Adrenal gland (tissue), 5 donors: ENCODE data around the gene EVPL.

ENCODE experiments used
- POLR2A ChIP-seq, 2 donors: fragments of 450-650 bp; IDR thresholded peaks; one replicate each; pipeline ENCODE4 v1.6.1; 2017; ENCODE audit warnings: antibody characterized with exemption in 2 of 2, mild to moderate bottlenecking in 2 of 2, moderate library complexity in 1 of 2
- TF ChIP-seq, protein P1 (sequence below), 6 experiments: fragments of 450-650 bp in 4 of 6; fragments of 200-600 bp in 2 of 6; sonication (generic) in 1 of 6; IDR thresholded peaks; 1 replicate in 5 of 6; 2 replicates in 1 of 6; pipeline versions ENCODE4 v1.5.1 to v1.8.0; 2016 to 2021; ENCODE audit warnings: antibody characterized with exemption in 6 of 6, mild to moderate bottlenecking in 2 of 6, moderate library complexity in 1 of 6
- donor health status: DM: no; HTN: no; CAD: no.

DNA sequence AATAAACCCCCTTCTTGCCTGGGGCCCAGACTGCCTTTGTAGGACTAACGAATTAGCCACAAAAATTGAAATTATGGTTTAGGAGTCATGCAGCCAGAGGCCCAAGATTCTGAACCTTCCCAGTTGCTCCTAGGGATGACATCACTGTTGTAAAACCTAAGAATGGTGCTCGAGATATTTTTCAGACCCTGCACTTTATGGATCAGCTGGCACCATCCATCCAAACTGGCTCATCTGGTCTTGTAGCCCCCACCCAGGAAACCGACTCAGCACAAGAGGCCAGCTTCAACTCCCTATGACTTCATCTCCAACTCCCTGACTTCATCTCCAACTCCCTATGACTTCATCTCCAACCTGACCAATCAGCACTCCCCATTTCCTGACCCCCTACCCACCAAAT lies 10.9 kb upstream of the EVPL start:
- TF ChIP-seq POLR2A (IDR thresholded peaks at IDR 0.05): no peak
- TF ChIP-seq, protein P1, sequence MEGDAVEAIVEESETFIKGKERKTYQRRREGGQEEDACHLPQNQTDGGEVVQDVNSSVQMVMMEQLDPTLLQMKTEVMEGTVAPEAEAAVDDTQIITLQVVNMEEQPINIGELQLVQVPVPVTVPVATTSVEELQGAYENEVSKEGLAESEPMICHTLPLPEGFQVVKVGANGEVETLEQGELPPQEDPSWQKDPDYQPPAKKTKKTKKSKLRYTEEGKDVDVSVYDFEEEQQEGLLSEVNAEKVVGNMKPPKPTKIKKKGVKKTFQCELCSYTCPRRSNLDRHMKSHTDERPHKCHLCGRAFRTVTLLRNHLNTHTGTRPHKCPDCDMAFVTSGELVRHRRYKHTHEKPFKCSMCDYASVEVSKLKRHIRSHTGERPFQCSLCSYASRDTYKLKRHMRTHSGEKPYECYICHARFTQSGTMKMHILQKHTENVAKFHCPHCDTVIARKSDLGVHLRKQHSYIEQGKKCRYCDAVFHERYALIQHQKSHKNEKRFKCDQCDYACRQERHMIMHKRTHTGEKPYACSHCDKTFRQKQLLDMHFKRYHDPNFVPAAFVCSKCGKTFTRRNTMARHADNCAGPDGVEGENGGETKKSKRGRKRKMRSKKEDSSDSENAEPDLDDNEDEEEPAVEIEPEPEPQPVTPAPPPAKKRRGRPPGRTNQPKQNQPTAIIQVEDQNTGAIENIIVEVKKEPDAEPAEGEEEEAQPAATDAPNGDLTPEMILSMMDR (IDR thresholded peaks at IDR 0.05): no peak
